Activated CD8-positive, alpha-beta memory T cell treated with anti-CD3 and anti-CD28 coated beads for 1 hour (primary cell): ENCODE results near the gene ZNF697.
"Not testable (repeated sequence)": the region's sequence is repeated elsewhere in the genome, so short reads cannot be mapped to it uniquely, and the experiment has no call there.

Source experiments
- DNase-seq, 2 donors: peaks; one replicate each; pipeline ENCODE4 v3.0.0-alpha.2; 2020; ENCODE audit warnings: low read depth in 1 of 2; ENCODE audit errors: extremely low read depth in 1 of 2

ZNF697 gene

GRCh38 chr1:119647734-119648619 lies at the start of gene ZNF697:
Gene ZNF697, minus strand, starts transcription at chr1:119648266. Its CDS starts 22,166 bp downstream, at chr1:119626100.
- peak in 1 of 2 donors; percentile 3 for DNase-seq

GRCh38 chr1:119697598-119697997 lies 49.5 kb upstream of the ZNF697 start:
- DNase-seq: no peak

DNA sequence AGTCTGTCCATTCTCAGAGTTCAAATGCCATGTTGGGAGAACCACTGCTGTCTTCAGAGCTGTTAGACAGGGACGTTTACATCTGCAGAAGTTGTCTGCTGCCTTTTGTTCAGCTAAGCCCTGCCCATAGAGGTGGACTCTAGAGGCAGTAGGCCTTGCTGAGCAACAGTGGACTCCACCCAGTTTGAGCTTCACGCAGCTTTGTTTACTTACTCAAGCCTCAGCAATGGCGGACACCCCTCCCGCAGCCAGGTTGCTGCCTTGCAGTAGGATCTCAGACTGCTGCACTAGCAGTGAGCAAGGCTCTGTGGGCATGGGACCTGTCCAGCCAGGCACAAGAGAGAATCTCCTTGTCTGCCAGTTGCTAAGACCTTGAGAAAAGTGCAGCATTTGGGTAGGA lies 48.8 kb upstream of the ZNF697 start:
- DNase-seq: not testable (repeated sequence)

GRCh38 chr1:119689511-119689910 lies 41.4 kb upstream of the ZNF697 start:
- DNase-seq: no peak

- DNase-seq: no peak
Measured at GRCh38 chr1:119688810-119689209, 40.7 kb upstream of the ZNF697 start.

DNA sequence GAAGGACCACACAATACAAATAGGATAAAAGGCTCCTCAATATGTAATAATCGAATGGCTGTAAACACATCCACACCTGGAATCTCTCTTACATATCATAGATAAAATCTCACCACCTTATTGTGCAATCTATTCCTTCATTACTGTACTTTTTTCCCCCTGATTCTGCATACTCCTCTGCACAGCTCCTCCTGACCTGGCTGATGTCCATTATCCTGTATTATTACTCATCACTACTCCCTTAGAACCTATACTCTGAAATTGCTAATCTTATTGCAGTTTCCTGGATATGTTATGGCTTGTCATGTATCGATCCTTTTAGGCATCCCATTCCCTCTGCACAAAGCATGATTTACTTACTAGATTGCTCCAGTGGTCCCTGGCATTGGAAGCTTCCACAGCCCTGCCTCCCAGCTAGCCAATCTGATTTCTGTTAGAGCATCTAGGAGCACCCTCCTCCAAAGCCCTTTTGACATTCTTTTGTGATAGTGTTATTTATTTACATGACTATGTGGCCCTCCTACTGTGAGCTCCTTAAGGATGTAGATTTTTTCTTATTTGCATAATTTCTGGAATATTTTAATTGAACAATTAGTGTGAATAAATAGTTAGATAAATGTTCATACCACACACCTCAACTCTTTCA lies 39.5 kb upstream of the ZNF697 start:
- DNase-seq: no peak

DNA sequence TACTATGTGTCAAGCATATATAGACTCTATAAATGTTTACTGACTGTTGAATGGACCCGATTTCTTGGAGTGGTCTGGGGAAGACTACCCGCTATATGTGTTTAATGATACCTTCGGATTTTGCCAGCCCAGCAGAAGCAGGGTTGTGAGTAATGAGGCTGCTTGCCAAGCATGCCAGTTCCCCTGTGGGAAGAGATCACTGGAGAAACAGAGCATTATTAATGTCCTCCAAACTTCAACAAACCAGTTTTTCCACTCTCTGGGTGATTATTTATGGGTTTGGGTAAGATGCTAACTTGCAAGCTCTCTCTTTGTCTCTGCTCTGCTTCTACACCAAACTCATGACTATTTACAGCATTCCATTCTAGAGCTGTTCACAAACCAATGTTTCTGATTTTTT lies 38.6 kb upstream of the ZNF697 start:
- no peak for DNase-seq

GRCh38 chr1:119683893-119684292 lies 35.8 kb upstream of the ZNF697 start:
- DNase-seq: no peak

- no peak for DNase-seq
Measured at GRCh38 chr1:119682141-119682540, 34.1 kb upstream of the ZNF697 start.

DNA sequence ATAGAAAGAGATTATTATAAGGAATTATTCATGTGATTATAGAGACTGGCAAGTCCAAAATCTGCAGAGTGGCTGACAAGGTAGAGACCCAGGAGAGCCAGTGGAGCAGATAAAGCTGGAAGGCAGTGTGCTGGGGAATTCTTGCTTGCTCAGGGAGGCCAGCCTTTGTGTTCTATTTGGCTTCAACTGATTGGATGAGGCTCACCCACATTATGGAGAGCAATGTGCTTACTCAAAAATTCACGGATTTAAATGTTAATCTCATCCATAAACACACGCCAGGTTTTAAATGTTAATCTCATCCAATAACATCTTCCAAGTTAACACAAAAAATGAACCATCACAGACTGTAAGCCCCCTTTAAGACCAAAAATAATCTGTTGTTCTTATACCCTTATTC lies 33.5 kb upstream of the ZNF697 start:
- no peak for DNase-seq

- no peak for DNase-seq
Measured at GRCh38 chr1:119680723-119681122, 32.7 kb upstream of the ZNF697 start.

DNA sequence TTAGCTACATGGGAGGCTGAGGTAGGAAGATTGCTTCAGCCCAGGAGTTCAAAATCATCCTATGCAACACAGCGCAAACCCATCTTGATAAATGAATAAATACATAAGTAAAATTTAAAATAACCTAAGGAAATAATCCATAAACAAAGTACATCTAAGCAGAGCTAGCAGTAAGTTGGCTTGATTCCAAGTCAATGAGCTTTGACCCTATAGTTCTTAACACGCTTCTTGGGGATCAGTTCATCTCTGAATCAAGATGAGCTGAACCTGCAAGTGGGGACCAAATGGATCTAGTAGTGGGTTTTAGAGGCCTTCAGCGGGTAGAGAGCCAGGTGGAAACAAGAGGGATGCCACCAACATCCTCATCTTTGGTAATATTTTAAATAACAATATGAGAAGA lies 32.1 kb upstream of the ZNF697 start:
- DNase-seq: no peak

GRCh38 chr1:119679223-119679622 lies 31.2 kb upstream of the ZNF697 start:
- DNase-seq: no peak

DNA sequence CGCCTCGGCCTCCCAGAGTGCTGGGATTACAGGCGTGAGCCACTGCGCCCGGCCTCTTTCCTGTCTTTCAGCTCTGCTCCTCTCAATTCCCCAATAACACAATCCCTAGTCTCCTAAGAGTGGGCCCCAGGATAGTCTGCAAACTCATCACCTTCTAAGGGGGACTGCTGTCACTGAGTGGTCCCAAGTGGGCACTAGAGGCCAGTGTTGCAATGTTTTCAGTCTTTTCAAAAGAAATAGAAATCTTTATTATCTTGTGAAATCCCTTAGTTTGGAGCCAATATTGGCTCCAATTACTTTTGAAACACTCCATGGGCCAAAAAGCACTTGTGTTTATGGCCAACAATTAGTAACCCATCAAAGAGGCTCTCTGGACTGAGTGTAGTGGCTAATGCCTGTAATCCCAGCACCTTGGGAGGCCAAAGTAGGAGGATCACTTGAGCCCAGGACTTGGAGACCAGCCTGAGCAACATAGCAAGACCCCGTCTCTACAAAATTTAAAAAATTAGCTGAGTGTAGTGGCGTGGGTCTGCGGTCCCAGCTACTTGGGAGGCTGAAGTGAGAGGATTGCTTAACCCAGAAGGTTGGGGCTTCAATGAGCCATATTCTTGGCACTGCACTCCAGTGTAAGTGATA lies 28.6 kb upstream of the ZNF697 start:
- no peak for DNase-seq

- peak; percentile 22 to 35 for DNase-seq
Measured at GRCh38 chr1:119675349-119676345, 27.6 kb upstream of the ZNF697 start.

DNA sequence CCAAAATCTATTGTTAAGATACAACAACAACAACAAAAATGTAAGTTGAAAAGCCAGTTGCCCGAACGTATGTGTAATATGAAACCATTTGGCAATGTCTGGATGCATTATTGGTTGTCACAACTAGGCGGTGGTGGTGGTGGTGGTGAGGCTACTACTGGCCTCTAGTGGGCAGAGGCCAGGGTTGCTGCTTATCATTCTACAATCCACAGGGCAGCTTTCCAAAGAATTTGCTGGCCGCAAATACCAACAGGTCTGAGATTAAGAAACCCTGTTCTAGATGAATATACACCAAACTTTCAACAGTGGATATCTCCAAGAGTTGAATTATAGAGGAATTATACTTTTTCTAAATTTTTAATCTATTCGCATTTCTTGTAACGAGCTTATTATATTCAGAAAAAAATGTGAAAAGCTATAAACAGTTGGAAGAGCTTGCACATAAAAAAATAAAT lies 26.8 kb upstream of the ZNF697 start:
- no peak for DNase-seq

DNA sequence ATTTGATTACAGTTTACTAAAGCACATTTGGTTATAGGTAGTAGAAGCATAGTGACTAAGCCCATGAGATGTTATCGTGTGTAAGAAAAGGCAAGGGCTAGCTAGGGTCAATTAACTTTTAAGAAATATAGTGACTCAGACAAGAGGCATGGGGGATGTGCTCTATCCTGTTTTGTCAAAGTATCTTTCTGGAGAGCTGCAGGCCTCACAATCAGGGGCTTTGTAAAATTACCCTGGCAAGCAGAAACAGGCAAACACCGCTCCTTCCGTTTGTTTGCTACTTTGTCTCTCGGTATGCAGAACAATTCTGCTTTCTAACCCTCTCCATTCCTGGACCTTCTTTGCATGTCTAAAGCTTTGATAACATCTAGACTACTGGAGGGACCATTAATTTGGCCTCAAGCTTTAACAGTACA lies 26.1 kb upstream of the ZNF697 start:
- DNase-seq: no peak

GRCh38 chr1:119673171-119673940 lies 25.3 kb upstream of the ZNF697 start:
- DNase-seq: no peak

DNA sequence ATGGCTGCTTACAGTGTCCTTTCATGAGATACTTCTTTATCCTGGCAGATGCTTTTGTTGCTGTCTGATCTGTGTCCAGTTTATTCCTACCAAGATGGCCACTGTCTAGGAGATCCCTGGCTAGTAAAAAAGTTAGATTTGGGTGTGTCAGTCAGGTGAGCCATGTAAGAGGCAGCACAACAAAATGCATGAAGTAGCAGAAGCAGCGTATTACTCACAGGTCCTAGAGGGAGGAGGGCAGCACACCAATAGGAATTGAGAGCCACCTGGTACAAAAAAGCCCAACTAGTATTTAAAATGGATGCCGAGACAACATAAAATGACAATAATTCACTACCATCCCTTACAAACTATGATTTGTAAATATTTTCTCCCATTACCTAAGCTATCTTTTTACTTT lies 22.8 kb upstream of the ZNF697 start:
- no peak for DNase-seq

DNA sequence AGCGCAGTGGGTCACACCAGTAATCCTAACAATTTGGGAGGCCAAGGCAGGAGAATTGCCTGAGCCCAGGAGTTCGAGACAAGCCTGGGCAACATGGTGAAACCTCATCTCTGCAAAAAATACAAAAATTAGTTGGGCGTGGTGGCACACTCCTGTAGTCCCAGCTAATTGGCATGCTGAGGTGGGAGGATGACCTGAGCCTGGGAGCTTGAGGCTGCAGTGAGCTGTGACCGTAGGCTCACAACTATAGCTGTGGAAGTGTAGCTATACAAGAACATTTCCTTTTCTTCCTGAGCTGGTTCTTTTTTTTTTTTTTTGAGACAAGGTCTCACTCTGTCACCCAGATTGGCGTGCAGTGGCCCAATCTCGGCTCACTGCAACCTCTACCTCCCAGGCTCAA lies 19.1 kb upstream of the ZNF697 start:
- no peak for DNase-seq
